ENCODE measurements around the gene SAMD11. TPM values are rescaled to one million over a fixed set of nuclear protein-coding genes. Genes with fewer than 3 reads are reported as not detected.

Gene SAMD11
- total RNA-seq, 4 donors from 2014 or later, result 0.44 to 1.9 (median 1.7) TPM; not detected in 1

DNA sequence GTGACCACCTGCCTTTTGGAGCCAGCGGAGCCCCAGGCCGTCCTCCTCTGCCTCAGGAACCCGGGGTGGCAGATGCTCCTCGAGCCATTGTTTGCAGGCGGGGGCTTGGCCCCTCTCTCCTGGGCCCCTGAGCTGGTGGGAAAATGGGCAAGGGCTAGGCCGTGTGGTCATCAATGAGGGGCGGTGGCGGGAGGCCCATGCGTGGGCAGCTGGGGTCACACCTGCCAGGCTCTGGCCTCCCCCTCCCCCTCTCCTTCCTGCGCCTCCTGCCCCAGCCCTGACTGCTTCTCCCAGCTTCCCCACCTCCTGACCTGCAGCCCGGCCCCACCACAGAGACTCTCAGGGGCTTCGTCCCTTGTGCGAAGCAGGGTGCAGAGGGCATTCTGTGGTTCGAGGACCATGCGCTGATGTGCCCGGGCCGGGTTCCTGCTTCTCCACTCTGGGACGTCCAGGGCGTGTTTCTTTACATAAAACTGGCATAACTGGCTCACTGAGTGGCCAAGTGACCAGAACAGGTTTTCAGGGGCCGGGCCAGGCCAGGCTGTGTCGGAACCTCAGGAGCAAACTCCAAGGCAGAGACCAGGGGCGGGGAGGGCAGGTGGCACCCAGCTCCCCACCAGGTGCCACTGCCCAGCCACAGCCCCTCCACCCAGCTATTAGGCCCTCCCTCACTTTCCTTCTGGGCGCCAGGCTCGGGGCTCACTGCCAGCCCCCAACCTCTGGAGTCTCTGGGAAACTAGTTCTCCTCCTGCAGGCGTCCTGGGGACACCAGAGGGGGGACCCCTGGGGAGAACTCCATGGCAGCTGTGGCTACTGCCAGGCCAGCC, 9.3 kb downstream of the SAMD11 start:
- H3K4me3 ChIP-seq (ENCODE audit: low read depth, poor library complexity, severe bottlenecking), result no peak overlapping the region
- 68 to 73% methylated on average over 24 to 25 of the region's 25 CpGs for WGBS, 2 donors
- no peak for DNase-seq (ENCODE audit: low spot score in 2 of 2)
- TF ChIP-seq POLR2A (IDR thresholded peaks at IDR 0.05), result no peak
- TF ChIP-seq, protein P1, sequence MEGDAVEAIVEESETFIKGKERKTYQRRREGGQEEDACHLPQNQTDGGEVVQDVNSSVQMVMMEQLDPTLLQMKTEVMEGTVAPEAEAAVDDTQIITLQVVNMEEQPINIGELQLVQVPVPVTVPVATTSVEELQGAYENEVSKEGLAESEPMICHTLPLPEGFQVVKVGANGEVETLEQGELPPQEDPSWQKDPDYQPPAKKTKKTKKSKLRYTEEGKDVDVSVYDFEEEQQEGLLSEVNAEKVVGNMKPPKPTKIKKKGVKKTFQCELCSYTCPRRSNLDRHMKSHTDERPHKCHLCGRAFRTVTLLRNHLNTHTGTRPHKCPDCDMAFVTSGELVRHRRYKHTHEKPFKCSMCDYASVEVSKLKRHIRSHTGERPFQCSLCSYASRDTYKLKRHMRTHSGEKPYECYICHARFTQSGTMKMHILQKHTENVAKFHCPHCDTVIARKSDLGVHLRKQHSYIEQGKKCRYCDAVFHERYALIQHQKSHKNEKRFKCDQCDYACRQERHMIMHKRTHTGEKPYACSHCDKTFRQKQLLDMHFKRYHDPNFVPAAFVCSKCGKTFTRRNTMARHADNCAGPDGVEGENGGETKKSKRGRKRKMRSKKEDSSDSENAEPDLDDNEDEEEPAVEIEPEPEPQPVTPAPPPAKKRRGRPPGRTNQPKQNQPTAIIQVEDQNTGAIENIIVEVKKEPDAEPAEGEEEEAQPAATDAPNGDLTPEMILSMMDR (IDR thresholded peaks at IDR 0.05), result no peak
- intact Hi-C loops (cut with DNase I; ENCODE audit: low total_unique reads), result loop anchor here (2.0 kb wide), 1 partner anchor 26 kb away; no protein-coding TSS in a partner anchor

DNA sequence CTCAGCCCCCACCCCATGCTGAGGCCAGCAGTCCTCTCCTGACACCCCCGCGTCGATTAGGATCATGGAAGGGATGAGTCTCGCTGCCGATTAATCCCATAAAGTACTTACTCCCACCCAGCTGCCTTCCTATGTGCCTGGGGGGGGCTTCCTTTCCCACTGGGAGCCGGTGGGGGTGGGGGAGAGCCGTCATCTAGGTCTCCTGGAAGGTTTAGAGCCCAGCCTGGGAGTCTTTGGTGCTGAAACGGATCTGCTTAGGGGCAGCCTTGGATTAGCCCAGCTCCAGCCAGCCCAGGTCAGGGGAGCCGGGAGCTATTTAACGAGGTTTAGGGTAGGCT, 9.8 kb downstream of the SAMD11 start:
- TF ChIP-seq, protein P1 (IDR thresholded peaks at IDR 0.05), result no peak
- TF ChIP-seq POLR2A (IDR thresholded peaks at IDR 0.05), result no peak
- no peak for DNase-seq (ENCODE audit: low spot score in 2 of 2)
- intact Hi-C loops (cut with DNase I; ENCODE audit: low total_unique reads), result loop anchor here (2.0 kb wide), 1 partner anchor 27 kb away; no protein-coding TSS in a partner anchor
- 32 to 44% methylated on average over 4 to 9 of the region's 10 CpGs for WGBS, 2 donors
- no peak overlapping the region for H3K4me3 ChIP-seq (ENCODE audit: low read depth, poor library complexity, severe bottlenecking)

DNA sequence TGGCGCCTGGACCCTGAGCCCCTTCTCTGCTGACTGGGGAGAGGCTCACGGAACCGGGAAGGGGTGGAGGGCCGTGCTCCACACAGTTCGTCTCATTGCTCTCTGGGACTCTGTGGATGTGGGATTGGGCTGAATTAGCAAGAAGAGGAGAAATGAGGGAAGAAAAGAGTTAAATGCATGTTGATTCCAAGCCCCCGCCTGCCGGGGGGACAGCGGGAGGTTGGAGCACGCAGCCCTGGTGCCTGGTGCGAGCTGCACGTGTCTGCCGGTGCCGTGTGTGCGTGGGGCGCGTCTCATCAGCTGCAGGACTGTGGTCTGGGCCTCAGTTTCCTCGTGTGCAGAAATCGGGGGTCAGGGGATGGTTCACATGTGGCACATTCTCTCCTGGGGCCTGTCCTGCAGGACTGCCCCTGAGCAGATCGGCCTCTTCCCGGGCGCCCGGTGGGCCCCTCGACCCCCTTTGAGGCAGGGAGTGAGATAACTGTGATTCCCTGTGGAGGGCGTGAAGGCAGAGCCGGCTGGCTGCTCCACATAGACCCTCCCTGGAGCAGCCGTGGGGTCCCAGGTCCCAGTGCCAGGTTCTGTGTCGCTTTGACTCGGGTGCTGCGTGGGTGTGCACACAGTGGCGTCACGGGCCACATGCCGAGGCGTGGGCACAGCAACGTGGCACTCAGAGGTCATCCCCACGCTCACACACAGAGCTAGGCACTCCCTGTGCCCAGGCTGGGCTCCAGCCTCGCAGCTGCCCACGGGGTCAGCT, 11.4 kb downstream of the SAMD11 start:
- intact Hi-C loops (cut with DNase I; ENCODE audit: low total_unique reads), result no loop called here
- H3K4me3 ChIP-seq (ENCODE audit: low read depth, poor library complexity, severe bottlenecking), result no peak overlapping the region
- WGBS, 2 donors, result 4 to 9% methylated on average over 18 to 29 of the region's 37 CpGs
- no peak for TF ChIP-seq POLR2A (IDR thresholded peaks at IDR 0.05)
- TF ChIP-seq, protein P1 (IDR thresholded peaks at IDR 0.05), result no peak
- DNase-seq (ENCODE audit: low spot score in 2 of 2), result no peak

DNA sequence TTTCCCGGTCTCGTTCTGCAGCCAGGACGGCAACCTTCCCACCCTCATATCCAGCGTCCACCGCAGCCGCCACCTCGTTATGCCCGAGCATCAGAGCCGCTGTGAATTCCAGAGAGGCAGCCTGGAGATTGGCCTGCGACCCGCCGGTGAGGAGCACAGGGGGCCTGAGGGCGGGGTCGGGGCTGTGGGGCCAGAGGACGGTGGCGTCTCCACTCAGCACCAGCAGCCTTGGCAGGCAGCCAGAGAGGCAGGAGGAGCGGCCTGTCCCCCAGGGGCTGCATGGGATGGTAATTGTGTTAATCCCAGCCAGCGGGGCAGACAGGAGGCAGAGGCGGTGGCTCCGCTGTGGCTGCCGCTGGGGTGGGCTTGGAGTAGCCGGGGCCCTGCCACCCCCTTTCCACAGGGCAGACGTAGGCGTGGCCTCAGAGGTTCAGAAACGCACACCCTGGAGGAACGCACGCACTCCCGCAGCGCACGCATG, 12.1 kb downstream of the SAMD11 start:
- no peak overlapping the region for H3K4me3 ChIP-seq (ENCODE audit: low read depth, poor library complexity, severe bottlenecking)
- intact Hi-C loops (cut with DNase I; ENCODE audit: low total_unique reads), result no loop called here

DNA sequence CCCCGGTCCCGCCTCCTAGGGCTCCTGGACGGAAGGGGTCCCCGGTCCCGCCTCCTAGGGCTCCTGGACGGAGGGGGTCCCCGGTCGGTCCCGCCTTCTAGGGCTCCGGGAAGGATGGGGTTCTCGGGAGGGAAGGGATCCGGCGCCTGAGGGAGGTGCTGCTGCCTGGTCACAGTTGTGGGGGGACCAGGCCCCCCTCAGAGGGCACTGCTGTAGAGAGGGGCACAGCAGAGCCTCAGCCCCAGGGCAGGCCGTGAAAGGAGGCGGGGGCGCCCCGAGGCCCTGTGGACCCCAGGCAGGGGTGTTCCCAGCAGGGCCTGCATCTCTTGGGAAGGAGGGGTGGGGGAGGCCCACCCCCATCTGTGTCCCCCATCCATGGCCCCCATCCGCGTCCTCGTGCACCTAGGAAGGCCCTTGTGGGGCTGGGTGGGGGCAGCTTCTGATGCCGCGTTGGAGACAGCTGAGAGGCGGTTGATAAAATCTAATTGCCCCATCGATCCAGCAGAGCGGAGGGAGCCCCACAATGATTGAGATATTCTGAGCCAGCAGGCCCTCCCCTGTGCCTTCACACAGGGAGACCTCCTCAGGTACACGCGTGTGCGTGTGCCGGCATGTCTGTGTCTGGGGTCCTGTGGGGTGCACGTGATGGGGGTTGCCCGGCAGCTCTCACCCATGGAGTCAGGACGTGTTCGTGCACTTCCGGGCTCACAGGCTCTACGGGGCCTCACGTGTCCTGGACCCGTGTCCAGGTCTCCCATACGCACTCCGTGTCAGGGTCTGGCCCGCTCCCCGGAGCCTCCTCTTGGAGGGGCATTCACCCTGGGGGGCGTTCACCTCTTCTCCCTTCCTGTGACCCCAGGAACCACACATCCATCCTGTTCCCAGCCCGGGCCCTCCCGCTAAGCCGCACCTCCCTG, 12.9 kb downstream of the SAMD11 start:
- intact Hi-C loops (cut with DNase I; ENCODE audit: low total_unique reads), result no loop called here
- no peak for DNase-seq (ENCODE audit: low spot score in 2 of 2)
- TF ChIP-seq, protein P1 (IDR thresholded peaks at IDR 0.05), result no peak
- TF ChIP-seq POLR2A (IDR thresholded peaks at IDR 0.05), result no peak
- no peak overlapping the region for H3K4me3 ChIP-seq (ENCODE audit: low read depth, poor library complexity, severe bottlenecking)
- 42 to 43% methylated on average over 23 to 33 of the region's 45 CpGs for WGBS, 2 donors

More for the DNA sequence above, 12.1 kb downstream of the SAMD11 start:
- 10 to 16% methylated on average over 12 to 27 of the region's 30 CpGs for WGBS, 2 donors
- DNase-seq (ENCODE audit: low spot score in 2 of 2), result no peak
- TF ChIP-seq POLR2A (IDR thresholded peaks at IDR 0.05), result no peak
- TF ChIP-seq, protein P1 (IDR thresholded peaks at IDR 0.05), result no peak
